CD14-positive monocyte (primary cell): ENCODE measurements around the gene COL24A1. TPM values are rescaled to one million over a fixed set of nuclear protein-coding genes. Genes with fewer than 3 reads are reported as not detected.

Experiments
- DNase-seq, 3 donors: peaks; one replicate each; pipeline ENCODE4 v3.0.0-alpha.2; 2011 to 2022
- H2AFZ ChIP-seq: 2 replicates; pipeline ENCODE4 v1.6.0; 2012; ENCODE audit warnings: mild to moderate bottlenecking, low read depth, low read length, inconsistent platforms; ENCODE audit not compliant: insufficient read depth, poor library complexity, severe bottlenecking
- H3K27ac ChIP-seq, 2 donors: 1 replicate in 1 of 2; 2 replicates in 1 of 2; pipeline ENCODE4 v1.5.1; 2012 to 2013; ENCODE audit warnings: low read length in 2 of 2, control low read depth in 1 of 2, inconsistent platforms in 1 of 2, low read depth in 1 of 2, mild to moderate bottlenecking in 1 of 2
- H3K27me3 ChIP-seq, 2 donors: one replicate each; pipeline versions ENCODE4 v1.6.0 to v1.6.1; 2011 to 2013; ENCODE audit warnings: low read length in 2 of 2; ENCODE audit not compliant: control insufficient read depth in 2 of 2, insufficient read depth in 2 of 2
- H3K36me3 ChIP-seq, 2 donors: replicated peaks in 1 of 2; 1 replicate in 1 of 2; 2 replicates in 1 of 2; pipeline versions ENCODE4 v1.5.1 to v1.6.1; 2012 to 2013; ENCODE audit warnings: low read length in 2 of 2, control low read depth in 1 of 2, inconsistent platforms in 1 of 2, mild to moderate bottlenecking in 1 of 2; ENCODE audit not compliant: insufficient read depth in 2 of 2, control insufficient read depth in 1 of 2
- H3K4me1 ChIP-seq, 2 donors: 1 replicate in 1 of 2; 2 replicates in 1 of 2; pipeline versions ENCODE4 v1.5.1 to v1.6.1; 2012 to 2013; ENCODE audit warnings: low read length in 2 of 2, control low read depth in 1 of 2, inconsistent platforms in 1 of 2, mild to moderate bottlenecking in 1 of 2, moderate library complexity in 1 of 2; ENCODE audit not compliant: insufficient read depth in 2 of 2, control insufficient read depth in 1 of 2
- H3K4me2 ChIP-seq: replicated peaks from 2 replicates; pipeline ENCODE3; 2012; ENCODE audit warnings: low read length, moderate library complexity, mild to moderate bottlenecking; ENCODE audit not compliant: poor library complexity, severe bottlenecking; ENCODE audit errors: extremely low read depth
- H3K4me3 ChIP-seq, 3 experiments: fragments of 200-600 bp in 1 of 3; sonication (generic) in 1 of 3; replicated peaks in 1 of 3; 1 replicate in 2 of 3; 2 replicates in 1 of 3; pipeline ENCODE4 v1.5.1; 2011 to 2013; ENCODE audit warnings: low read length in 3 of 3, mild to moderate bottlenecking in 3 of 3, control low read depth in 2 of 3, low read depth in 2 of 3, inconsistent platforms in 1 of 3, moderate library complexity in 1 of 3
- H3K79me2 ChIP-seq: 2 replicates; pipeline ENCODE4 v1.6.0; 2012; ENCODE audit warnings: mild to moderate bottlenecking, control low read depth, inconsistent platforms, low read length, moderate library complexity; ENCODE audit not compliant: insufficient read depth
- H3K9ac ChIP-seq: 2 replicates; pipeline ENCODE4 v1.6.0; 2017; ENCODE audit warnings: low read length, mild to moderate bottlenecking; ENCODE audit not compliant: insufficient read depth, poor library complexity, severe bottlenecking
- H3K9me3 ChIP-seq, 2 donors: replicated peaks in 1 of 2; 1 replicate in 1 of 2; 2 replicates in 1 of 2; pipeline versions ENCODE4 v1.5.1 to v1.6.1; 2012 to 2013; ENCODE audit warnings: low read length in 2 of 2, control low read depth in 1 of 2; ENCODE audit not compliant: control insufficient read depth in 1 of 2, insufficient read depth in 1 of 2
- H4K20me1 ChIP-seq: 2 replicates; pipeline ENCODE4 v1.6.0; 2012; ENCODE audit warnings: mild to moderate bottlenecking, low read length, control low read depth, moderate library complexity; ENCODE audit not compliant: insufficient read depth
- H3K27ac Mint-ChIP-seq, 7 donors: one replicate each; pipeline ENCODE4 v1.8.0; 2020; ENCODE audit warnings: mild to moderate bottlenecking in 7 of 7, mixed read lengths in 7 of 7, moderate library complexity in 6 of 7, inconsistent platforms in 2 of 7
- H3K27me3 Mint-ChIP-seq, 3 donors: one replicate each; pipeline ENCODE4 v1.8.0; 2021 to 2022; ENCODE audit warnings: low read depth in 3 of 3, mild to moderate bottlenecking in 3 of 3, mixed read lengths in 3 of 3, moderate library complexity in 3 of 3, inconsistent platforms in 1 of 3
- H3K36me3 Mint-ChIP-seq, 2 donors: one replicate each; pipeline ENCODE4 v1.8.0; 2020; ENCODE audit warnings: mixed read lengths in 2 of 2, inconsistent platforms in 1 of 2, mild to moderate bottlenecking in 1 of 2
- H3K4me1 Mint-ChIP-seq: one replicate; pipeline ENCODE4 v1.8.0; 2020; ENCODE audit warnings: mild to moderate bottlenecking, mixed read lengths
- H3K4me3 Mint-ChIP-seq, 2 donors: one replicate each; pipeline ENCODE4 v1.8.0; 2020; ENCODE audit warnings: mild to moderate bottlenecking in 2 of 2, mixed read lengths in 2 of 2, moderate library complexity in 1 of 2
- H3K9me3 Mint-ChIP-seq, 7 donors: one replicate each; pipeline ENCODE4 v1.8.0; 2020 to 2022; ENCODE audit warnings: mixed read lengths in 7 of 7, mild to moderate bottlenecking in 6 of 7, moderate library complexity in 6 of 7, inconsistent platforms in 2 of 7
- WGBS: methylation state at CpG from one replicate; pipeline ENCODE4 v1.1.5; 2013; ENCODE audit warnings: missing lambda C conversion rate; ENCODE audit not compliant: insufficient coverage; 5-methylcytosine and 5-hydroxymethylcytosine counted together
- intact Hi-C, 2 donors: fragments of 100-400 bp; cut with micrococcal nuclease; formaldehyde crosslinking; loops; one replicate each; pipeline versions ENCODE4 v1.15.0 to v1.15.1; 2023
- polyA plus RNA-seq, 3 donors: library from polyadenylated mRNA; depleted of rRNA in 1 of 3; unstranded in 2 of 3; stranded (reverse) in 1 of 3; fragments of 300-500 nt in 2 of 3; fragments of >200 nt in 1 of 3; fragmentation: Illumina TruSeq in 2 of 3; gene quantifications; 1 replicate in 2 of 3; 2 replicates in 1 of 3; pipeline ENCODE4 v1.2.3, GENCODE V29; 2012 to 2021
- TF ChIP-seq, protein P1 (sequence below): fragments of 200-600 bp; IDR thresholded peaks from one replicate; pipeline ENCODE4 v1.8.0; 2022; ENCODE audit warnings: antibody characterized with exemption, mild to moderate bottlenecking

COL24A1 gene
- polyA plus RNA-seq, 3 donors: 0.05 to 0.13 TPM; not detected in 1

DNA sequence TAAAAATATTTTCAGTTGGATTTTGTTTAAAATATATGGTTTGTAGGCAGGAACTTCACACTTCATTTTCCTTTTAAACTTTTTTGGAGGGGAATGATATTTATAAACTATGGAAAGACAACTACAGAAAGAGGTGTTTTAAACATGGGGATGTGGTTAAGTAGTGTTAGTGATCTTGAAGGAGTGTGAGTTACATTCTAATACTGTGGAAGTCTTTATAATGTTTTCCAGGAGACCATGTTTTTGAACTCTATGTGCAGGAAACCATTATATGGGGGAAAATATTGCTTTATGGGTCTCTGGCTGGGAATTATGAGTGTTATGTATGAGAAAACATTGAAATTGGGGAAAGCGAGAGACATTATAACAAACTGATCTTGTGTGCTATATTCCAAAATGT, 35.8 kb upstream of the COL24A1 start:
- no peak overlapping the region for H3K4me2 ChIP-seq

DNA sequence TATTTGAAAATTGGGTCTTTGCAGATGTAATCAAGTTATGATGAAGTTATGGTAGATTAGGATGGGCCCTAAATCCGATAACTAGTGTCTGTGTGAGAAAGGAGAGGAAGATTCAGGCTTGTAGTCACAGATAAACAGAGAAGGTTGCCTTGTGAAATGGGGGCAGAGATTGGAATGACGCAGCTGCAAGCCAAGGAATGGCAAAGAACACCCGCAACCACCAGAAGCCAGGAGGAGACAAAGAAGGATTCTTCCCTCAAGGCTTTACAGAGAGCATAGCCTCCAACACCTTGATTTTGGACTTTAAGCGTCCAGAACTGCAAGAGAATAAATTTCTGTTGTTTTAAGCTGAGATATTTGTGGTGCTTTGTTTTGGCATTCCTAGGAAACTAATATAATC, 35.4 kb upstream of the COL24A1 start:
- TF ChIP-seq, protein P1, sequence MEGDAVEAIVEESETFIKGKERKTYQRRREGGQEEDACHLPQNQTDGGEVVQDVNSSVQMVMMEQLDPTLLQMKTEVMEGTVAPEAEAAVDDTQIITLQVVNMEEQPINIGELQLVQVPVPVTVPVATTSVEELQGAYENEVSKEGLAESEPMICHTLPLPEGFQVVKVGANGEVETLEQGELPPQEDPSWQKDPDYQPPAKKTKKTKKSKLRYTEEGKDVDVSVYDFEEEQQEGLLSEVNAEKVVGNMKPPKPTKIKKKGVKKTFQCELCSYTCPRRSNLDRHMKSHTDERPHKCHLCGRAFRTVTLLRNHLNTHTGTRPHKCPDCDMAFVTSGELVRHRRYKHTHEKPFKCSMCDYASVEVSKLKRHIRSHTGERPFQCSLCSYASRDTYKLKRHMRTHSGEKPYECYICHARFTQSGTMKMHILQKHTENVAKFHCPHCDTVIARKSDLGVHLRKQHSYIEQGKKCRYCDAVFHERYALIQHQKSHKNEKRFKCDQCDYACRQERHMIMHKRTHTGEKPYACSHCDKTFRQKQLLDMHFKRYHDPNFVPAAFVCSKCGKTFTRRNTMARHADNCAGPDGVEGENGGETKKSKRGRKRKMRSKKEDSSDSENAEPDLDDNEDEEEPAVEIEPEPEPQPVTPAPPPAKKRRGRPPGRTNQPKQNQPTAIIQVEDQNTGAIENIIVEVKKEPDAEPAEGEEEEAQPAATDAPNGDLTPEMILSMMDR: no peak
- Histone ChIP-seq H3K9me3 (no peaks in the 10 kb centered on the region), H3K9ac (no peak overlapping the region), H3K27me3 (no peaks in the 10 kb centered on the region), H3K36me3 (no peaks in the 10 kb centered on the region), H2AFZ (no peak overlapping the region), H3K4me1 (no peaks in the 10 kb centered on the region), H3K79me2 (no peaks in the 10 kb centered on the region), H3K27ac (no peak overlapping the region), H4K20me1 (no peaks in the 10 kb centered on the region), H3K4me2 (no peak overlapping the region), H3K4me3 (no peak overlapping the region)
- WGBS: 80% methylated on average over 1 of the region's 4 CpGs
- no peaks in the 10 kb centered on the region for H3K27me3 Mint-ChIP-seq
- H3K9me3 Mint-ChIP-seq: peaks cover 0 to 5% (median 0%) of the 10 kb centered on the region in 7 donors
- H3K27ac Mint-ChIP-seq: no peak overlapping the region
- H3K4me1 Mint-ChIP-seq: no peaks in the 10 kb centered on the region
- no peak overlapping the region for H3K4me3 Mint-ChIP-seq
- no peaks in the 10 kb centered on the region for H3K36me3 Mint-ChIP-seq
- DNase-seq: no peak
- intact Hi-C loops: no loop called here

More for the DNA sequence above, 35.8 kb upstream of the COL24A1 start:
- Histone ChIP-seq H3K9me3 (no peaks in the 10 kb centered on the region), H4K20me1 (no peaks in the 10 kb centered on the region), H3K27me3 (no peaks in the 10 kb centered on the region), H3K36me3 (no peaks in the 10 kb centered on the region), H3K4me1 (no peaks in the 10 kb centered on the region), H3K4me3 (no peak overlapping the region), H2AFZ (no peak overlapping the region), H3K79me2 (no peaks in the 10 kb centered on the region), H3K27ac (no peak overlapping the region), H3K9ac (no peak overlapping the region)
- no peak for DNase-seq
- no peak overlapping the region for H3K4me3 Mint-ChIP-seq
- WGBS: no CpG with 5 or more reads among the region's 1 CpG
- intact Hi-C loops: no loop called here
- H3K27me3 Mint-ChIP-seq: no peaks in the 10 kb centered on the region
- H3K4me1 Mint-ChIP-seq: no peaks in the 10 kb centered on the region
- H3K36me3 Mint-ChIP-seq: no peaks in the 10 kb centered on the region
- TF ChIP-seq, protein P1: no peak
- H3K9me3 Mint-ChIP-seq: peaks cover 0 to 5% (median 0%) of the 10 kb centered on the region in 7 donors
- H3K27ac Mint-ChIP-seq: no peak overlapping the region
